Lower leg skin (tissue), 4 donors: Measurements from ENCODE around the gene C11orf71. TPM values are rescaled to one million over a fixed set of nuclear protein-coding genes. Genes with fewer than 3 reads are reported as not detected.

Source experiments
- DNase-seq, 2 donors: peaks; one replicate each; pipeline ENCODE4 v3.0.0-alpha.2; 2019; ENCODE audit warnings: low spot score in 2 of 2
- H3K4me3 ChIP-seq: fragments of 200-600 bp; sonication (generic); 2 replicates; pipeline ENCODE4 v1.5.1; 2017; ENCODE audit warnings: mild to moderate bottlenecking, low read depth; ENCODE audit not compliant: poor library complexity, severe bottlenecking
- CTCF ChIP-seq, 3 donors: fragments of 450-650 bp; IDR thresholded peaks; one replicate each; pipeline ENCODE4 v1.5.1; 2016; ENCODE audit warnings: antibody characterized with exemption in 3 of 3, mild to moderate bottlenecking in 3 of 3, moderate library complexity in 2 of 3
- POLR2A ChIP-seq, 2 donors: fragments of 450-650 bp; IDR thresholded peaks; one replicate each; pipeline ENCODE4 v1.6.1; 2016 to 2017; ENCODE audit warnings: antibody characterized with exemption in 2 of 2, mild to moderate bottlenecking in 1 of 2, moderate library complexity in 1 of 2
- WGBS, 2 donors: methylation state at CpG; one replicate each; pipeline ENCODE4 v1.1.5; 2018; 5-methylcytosine and 5-hydroxymethylcytosine counted together
- intact Hi-C: fragments of 100-400 bp; cut with DNase I; formaldehyde crosslinking; loops from one replicate; pipeline ENCODE4 v1.15.0; 2023; ENCODE audit warnings: low total_unique reads
- total RNA-seq, 4 donors: library from RNA; depleted of rRNA; stranded (reverse); fragments of >200 nt; gene quantifications; one replicate each; pipeline ENCODE4 v1.1.0, GENCODE V29; 2016

C11orf71 gene
- total RNA-seq, 4 donors from 2014 or later: 4.7 to 14.8 (median 11.1) TPM

GRCh38 chr11:114442536-114442935 is 42.2 kb upstream of the C11orf71 start:
- intact Hi-C loops: no loop called here
- no peak for TF ChIP-seq CTCF (IDR thresholded peaks at IDR 0.05)
- no peak for TF ChIP-seq POLR2A (IDR thresholded peaks at IDR 0.05)
- no peak overlapping the region for H3K4me3 ChIP-seq
- WGBS, 2 donors: 97 to 100% methylated on average over 1 of the region's 1 CpG
- no peak for DNase-seq

- intact Hi-C loops: no loop called here
- WGBS, 2 donors: 73 to 84% methylated on average over 2 of the region's 2 CpGs
- TF ChIP-seq CTCF (IDR thresholded peaks at IDR 0.05): no peak
- TF ChIP-seq POLR2A (IDR thresholded peaks at IDR 0.05): no peak
- no peak for DNase-seq
- no peak overlapping the region for H3K4me3 ChIP-seq
Measured at GRCh38 chr11:114441921-114442320, 41.6 kb upstream of the C11orf71 start.

GRCh38 chr11:114440971-114441763 is 40.9 kb upstream of the C11orf71 start:
- H3K4me3 ChIP-seq: no peak overlapping the region
- WGBS, 2 donors: 69 to 77% methylated on average over 7 of the region's 7 CpGs
- intact Hi-C loops: no loop called here
- DNase-seq: no peak
- TF ChIP-seq CTCF (IDR thresholded peaks at IDR 0.05): no peak
- no peak for TF ChIP-seq POLR2A (IDR thresholded peaks at IDR 0.05)

- WGBS, 2 donors: 10 to 12% methylated on average over 10 of the region's 10 CpGs
- intact Hi-C loops: no loop called here
Measured at GRCh38 chr11:114440121-114440860, 40.0 kb upstream of the C11orf71 start.

More at GRCh38 chr11:114440121-114440860, 40.0 kb upstream of the C11orf71 start:
- no peak for DNase-seq
- peak overlapping the region; percentile 94 for H3K4me3 ChIP-seq
- TF ChIP-seq CTCF (IDR thresholded peaks at IDR 0.05) (no peak), POLR2A (IDR thresholded peaks at IDR 0.05) (no peak)
